ENCODE measurements around the gene CYLD.

Gene CYLD

GRCh38 chr16:50741781-50742575 is at the start of gene CYLD:
Gene CYLD (plus strand): TSS chr16:50742086. CDS start chr16:50749699, 7,613 bp downstream.
- peak; percentile 99 for DNase-seq (ENCODE audit: low read depth)

DNA sequence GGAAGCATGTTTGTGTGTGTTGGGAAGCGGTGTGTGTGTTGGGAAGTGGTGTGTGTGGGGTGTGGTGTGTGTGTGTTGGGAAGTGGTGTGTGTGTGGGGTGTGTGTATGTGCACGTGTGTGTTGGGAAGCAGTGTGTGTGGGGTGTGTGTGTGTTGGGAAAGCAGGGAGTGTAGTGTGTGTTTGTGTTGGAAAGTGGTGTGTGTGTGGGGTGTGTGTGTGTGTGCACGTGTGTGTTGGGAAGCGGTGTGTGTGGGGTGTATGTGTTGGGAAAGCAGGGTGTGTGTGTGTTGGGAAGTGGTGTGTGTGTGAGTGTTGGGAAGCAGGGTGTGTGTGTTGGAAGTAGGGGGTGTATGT is 49.3 kb upstream of the CYLD start:
- no peak for DNase-seq (ENCODE audit: low read depth)

DNA sequence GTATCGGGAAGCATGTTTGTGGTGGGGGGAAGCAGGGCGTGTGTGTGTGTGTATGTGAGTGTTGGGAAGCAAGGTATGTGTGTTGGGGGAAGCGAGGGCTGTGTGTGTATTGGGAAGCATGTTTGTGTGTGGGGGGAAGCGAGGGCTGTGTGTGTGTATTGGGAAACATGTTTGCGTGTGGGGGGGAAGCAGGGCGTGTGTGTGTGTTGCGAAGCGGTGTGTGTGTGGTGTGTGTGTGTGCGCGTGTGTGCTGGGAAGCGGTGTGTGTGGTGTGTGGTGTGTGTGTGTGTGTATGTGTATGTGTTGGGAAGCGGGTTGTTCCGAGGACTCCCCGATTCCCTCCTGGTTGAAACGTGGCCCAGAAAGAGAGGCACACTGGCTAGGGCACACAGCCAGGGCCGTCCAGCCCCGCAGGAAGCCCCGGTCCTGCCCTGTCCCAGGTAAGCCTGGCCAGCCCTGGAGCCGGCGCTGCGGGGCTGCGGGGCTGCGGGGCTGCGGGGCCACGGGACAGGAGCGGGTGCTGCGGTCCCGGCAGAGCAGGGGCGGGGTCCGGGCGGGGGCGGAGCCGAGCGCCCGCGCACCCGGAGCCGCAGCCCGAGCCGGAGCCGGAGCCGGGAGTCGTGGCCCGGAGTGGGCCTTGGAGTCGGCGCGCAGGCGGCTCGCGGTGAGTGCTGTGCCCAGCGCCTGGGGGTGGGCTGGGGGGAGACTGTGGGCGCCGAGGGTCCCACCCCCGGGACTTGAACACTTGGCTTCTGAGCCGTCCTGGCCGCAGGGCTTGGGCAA is 48.7 kb upstream of the CYLD start, which contains the start of gene NOD2:
Gene NOD2 (plus strand): TSS at position 608 of the 783 bp plus-strand sequence. CDS start 5,890 bp downstream, outside the sequence.
- no peak for DNase-seq (ENCODE audit: low read depth)

DNA sequence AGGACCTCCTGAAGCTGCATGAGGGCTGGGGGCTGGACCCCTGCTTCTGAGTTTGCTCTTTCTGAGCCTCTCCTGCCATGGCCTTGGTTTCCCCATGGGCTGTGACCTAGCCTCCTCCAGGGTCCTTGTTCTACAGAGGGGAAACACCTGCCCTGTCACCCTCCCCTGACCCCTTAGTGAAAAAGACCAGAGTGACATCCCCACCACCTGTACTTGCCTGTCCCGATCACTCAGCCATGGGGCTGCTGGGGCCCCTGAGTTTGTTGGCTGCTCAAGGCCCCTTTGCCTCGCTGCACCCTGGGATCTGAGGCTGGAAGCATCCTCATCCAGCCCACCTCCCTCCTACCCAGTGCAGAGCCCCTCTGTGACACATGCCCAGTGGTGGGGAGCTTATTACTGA is 47.7 kb upstream of the CYLD start:
- DNase-seq (ENCODE audit: low read depth), result no peak

GRCh38 chr16:50695017-50696000 is 46.6 kb upstream of the CYLD start:
- DNase-seq (ENCODE audit: low read depth), result no peak

- no peak for DNase-seq (ENCODE audit: low read depth)
Observed at GRCh38 chr16:50696126-50696525, 45.8 kb upstream of the CYLD start.

DNA sequence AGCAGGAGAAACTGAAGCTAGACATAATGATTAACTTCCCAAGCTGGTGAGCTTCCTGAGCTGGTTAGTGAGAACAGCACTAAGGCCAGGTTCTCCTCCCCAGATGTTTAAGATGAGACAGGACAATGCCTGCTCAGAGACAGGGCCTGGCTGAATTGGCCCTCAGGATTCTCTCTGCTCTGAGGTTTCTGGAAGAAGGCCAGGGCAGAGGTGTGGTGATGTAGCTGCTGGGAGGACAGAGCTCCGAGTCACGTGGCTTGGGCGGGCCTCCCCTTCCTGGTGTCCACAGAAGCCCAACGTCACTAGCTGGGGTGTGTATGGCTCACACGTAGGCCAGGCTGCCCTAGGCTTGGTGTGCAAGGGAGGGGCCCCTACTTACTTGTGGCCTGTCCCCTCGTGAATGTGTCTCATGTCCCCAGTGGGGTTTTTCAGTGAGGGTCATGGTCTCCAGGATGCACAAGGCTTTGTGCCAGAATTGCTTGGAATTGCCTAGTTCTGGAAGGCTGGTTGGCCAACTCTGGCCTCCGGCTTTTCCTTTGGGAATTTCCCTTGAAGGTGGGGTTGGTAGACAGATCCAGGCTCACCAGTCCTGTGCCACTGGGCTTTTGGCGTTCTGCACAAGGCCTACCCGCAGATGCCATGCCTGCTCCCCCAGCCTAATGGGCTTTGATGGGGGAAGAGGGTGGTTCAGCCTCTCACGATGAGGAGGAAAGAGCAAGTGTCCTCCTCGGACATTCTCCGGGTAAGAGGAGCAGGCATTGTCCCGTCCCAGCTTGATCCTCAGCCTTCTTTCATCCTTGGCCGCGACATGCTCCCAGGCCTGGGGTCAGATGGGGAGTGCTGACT is 45.1 kb upstream of the CYLD start:
- peak; percentile 28 for DNase-seq (ENCODE audit: low read depth)

DNA sequence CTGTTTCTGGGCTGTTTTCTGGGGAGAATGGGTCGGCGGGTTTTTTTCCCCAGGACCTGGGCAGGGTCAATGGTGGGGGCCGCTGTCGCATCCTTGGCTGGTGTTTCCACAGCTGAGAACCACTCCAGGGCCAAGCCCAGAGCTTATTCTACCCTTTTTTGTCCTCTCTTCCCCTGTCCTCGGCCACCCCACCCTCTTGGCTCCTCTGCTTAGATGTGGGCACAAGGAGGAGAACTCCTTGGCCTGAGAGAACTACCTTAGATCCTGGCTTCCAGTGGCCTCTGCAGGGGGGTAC is 44.5 kb upstream of the CYLD start:
- DNase-seq (ENCODE audit: low read depth), result no peak

DNA sequence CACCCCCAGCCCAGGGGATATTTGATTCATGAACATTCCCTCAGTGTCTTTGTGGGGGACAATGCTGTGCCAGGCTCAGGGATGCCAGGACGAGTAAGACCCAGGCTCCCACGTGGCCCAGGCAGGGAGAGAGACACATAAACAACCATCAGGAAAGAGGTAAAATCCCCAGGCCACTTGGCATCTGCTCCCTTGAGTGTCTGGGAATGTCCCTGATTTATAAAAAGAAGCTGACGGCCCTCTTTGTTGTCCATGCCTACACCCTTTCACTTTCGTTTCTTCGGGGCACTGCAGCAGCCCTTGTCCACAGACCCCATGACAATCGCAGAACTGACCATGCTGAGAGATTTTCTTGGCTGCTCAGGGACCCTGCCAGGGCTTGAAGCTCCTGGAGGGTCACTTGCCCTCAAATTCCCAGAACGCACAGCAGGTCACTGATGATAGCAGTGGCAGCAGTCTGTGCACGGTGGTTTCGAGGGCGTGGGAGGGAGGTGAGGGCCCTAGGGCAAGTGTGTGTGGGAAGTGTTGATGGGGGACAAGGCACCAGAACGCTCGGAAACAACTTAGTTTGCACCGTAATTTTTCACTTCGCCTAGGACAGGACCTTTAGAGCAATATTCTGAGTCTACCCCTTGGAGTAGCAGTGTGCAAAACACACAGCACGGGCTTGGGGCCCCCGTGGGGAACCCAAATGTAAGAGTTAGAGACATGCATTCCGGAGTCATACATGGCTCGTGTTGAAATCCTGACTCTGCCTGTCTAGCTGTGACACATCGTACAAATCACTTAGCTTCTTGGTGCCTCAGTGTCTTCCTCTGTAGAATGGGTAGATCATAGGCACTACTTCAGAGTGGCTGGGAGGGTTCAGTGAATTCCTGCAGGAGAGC is 43.8 kb upstream of the CYLD start:
- DNase-seq (ENCODE audit: low read depth), result peak; percentile 37

GRCh38 chr16:50699326-50700159 is 42.3 kb upstream of the CYLD start:
- no peak for DNase-seq (ENCODE audit: low read depth)

- no peak for DNase-seq (ENCODE audit: low read depth)
Observed at GRCh38 chr16:50702725-50703124, 39.2 kb upstream of the CYLD start.

- no peak for DNase-seq (ENCODE audit: low read depth)
Observed at GRCh38 chr16:50704245-50704644, 37.6 kb upstream of the CYLD start.

GRCh38 chr16:50705436-50706110 is 36.3 kb upstream of the CYLD start:
- DNase-seq (ENCODE audit: low read depth), result no peak

- no peak for DNase-seq (ENCODE audit: low read depth)
Observed at GRCh38 chr16:50706250-50706649, 35.6 kb upstream of the CYLD start.

GRCh38 chr16:50708373-50709060 is 33.4 kb upstream of the CYLD start:
- DNase-seq (ENCODE audit: low read depth), result no peak

DNA sequence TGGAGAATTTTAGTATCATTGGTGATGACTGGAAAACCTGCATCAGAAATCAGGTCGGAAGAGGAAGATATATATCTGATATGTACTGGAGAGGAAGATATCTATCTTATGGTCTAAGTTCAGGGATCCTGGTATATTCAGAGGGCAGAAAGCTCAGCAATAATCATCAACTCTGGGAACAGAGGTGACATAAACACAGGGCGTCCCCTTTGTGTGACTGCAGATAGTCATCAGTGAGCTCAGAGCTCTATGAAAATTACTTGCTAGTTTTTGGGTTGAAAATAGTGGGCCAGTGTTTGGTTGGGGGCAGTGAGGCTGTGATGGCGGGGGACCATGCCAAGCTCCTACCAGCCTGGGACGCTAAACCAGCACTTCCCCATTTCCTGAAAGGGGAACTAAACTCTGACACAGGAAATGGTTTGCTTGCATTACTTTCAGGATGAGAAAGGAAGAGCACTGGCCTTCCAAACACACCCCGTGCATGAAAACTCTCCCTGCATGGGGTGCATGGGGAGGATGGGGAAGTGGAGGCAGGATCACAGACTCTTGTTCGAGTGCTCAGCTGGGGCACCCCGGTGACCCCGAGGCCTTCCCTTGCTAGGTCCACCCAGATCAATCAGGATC is 32.7 kb upstream of the CYLD start:
- DNase-seq (ENCODE audit: low read depth), result no peak

GRCh38 chr16:50709980-50710379 is 31.9 kb upstream of the CYLD start:
- no peak for DNase-seq (ENCODE audit: low read depth)

- no peak for DNase-seq (ENCODE audit: low read depth)
Observed at GRCh38 chr16:50711040-50711439, 30.8 kb upstream of the CYLD start.

All from stimulated activated CD8-positive, alpha-beta memory T cell treated with anti-CD3 and anti-CD28 coated beads, Interleukin-12 subunit alpha, Interleukin-12 subunit beta, amount 100 ng/mL, for 4 hours (primary cell).